ENCODE results near the gene PLXNA1. TPM values are rescaled to one million over a fixed set of nuclear protein-coding genes. Genes with fewer than 3 reads are reported as not detected.

Gene PLXNA1
- polyA plus RNA-seq, 1 donor from 2014 or later: 65.6 TPM

DNA sequence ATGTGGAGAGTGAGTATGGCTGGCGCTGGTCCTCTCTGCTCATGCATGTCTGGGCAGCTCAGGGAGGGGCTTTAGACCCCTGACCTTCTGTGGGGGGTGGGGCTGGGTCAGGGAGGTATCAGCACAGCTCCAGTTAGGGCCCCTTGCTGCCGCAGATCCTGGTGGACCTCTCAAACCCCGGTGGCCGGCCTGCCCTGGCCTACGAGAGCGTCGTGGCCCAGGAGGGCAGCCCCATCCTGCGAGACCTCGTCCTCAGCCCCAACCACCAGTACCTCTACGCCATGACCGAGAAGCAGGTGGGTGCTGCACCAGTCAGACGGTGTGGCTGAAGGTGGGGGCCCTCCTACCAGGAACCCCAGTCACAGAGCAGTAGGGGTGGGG is 20.2 kb downstream of the PLXNA1 start:
- Histone ChIP-seq H3K27ac (ENCODE audit: low read length) (no peak overlapping the region), H3K27me3 (ENCODE audit: insufficient read depth, low read depth, low read length) (no peaks in the 10 kb centered on the region), H3K4me2 (ENCODE audit: low read length) (no peak overlapping the region), H3K4me3 (ENCODE audit: low read length) (no peak overlapping the region), H3F3A (ENCODE audit: insufficient read depth, low read length, poor library complexity, severe bottlenecking) (no peaks in the 10 kb centered on the region), H2AFZ (ENCODE audit: low read depth, low read length) (no peak overlapping the region), H4K20me1 (ENCODE audit: insufficient read depth) (peaks cover 36% of the 10 kb centered on the region), H3K79me2 (replicated peaks; ENCODE audit: insufficient read depth, low read length) (peaks cover 7% of the 10 kb centered on the region), H3K9ac (ENCODE audit: low read length) (no peak overlapping the region), H3K9me3 (ENCODE audit: low read length) (no peaks in the 10 kb centered on the region), H3K36me3 (ENCODE audit: insufficient read depth, low read length) (no peaks in the 10 kb centered on the region), H3K9me2 (ENCODE audit: insufficient read depth, low read length) (no peaks in the 10 kb centered on the region)
- TF ChIP-seq POLR2AphosphoS5 (IDR thresholded peaks at IDR 0.05) (no peak), EP300 (conservative IDR thresholded peaks at IDR 0.05; ENCODE audit: poor library complexity, severe bottlenecking) (no peak), TAF1 (IDR thresholded peaks at IDR 0.05; ENCODE audit: low read depth) (no peak), EZH2 (IDR thresholded peaks at IDR 0.05; ENCODE audit: borderline replicate concordance, insufficient read depth, low read length, poor library complexity, severe bottlenecking) (no peak), MXI1 (conservative IDR thresholded peaks at IDR 0.05; ENCODE audit: poor library complexity, severe bottlenecking) (no peak), SMC3 (conservative IDR thresholded peaks at IDR 0.05; ENCODE audit: poor library complexity) (no peak), REST (IDR thresholded peaks at IDR 0.05; ENCODE audit: borderline replicate concordance) (no peak), RAD21 (conservative IDR thresholded peaks at IDR 0.05) (no peak)
- TF ChIP-seq, protein P1, sequence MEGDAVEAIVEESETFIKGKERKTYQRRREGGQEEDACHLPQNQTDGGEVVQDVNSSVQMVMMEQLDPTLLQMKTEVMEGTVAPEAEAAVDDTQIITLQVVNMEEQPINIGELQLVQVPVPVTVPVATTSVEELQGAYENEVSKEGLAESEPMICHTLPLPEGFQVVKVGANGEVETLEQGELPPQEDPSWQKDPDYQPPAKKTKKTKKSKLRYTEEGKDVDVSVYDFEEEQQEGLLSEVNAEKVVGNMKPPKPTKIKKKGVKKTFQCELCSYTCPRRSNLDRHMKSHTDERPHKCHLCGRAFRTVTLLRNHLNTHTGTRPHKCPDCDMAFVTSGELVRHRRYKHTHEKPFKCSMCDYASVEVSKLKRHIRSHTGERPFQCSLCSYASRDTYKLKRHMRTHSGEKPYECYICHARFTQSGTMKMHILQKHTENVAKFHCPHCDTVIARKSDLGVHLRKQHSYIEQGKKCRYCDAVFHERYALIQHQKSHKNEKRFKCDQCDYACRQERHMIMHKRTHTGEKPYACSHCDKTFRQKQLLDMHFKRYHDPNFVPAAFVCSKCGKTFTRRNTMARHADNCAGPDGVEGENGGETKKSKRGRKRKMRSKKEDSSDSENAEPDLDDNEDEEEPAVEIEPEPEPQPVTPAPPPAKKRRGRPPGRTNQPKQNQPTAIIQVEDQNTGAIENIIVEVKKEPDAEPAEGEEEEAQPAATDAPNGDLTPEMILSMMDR (IDR thresholded peaks at IDR 0.05; ENCODE audit: poor library complexity, severe bottlenecking): no peak

DNA sequence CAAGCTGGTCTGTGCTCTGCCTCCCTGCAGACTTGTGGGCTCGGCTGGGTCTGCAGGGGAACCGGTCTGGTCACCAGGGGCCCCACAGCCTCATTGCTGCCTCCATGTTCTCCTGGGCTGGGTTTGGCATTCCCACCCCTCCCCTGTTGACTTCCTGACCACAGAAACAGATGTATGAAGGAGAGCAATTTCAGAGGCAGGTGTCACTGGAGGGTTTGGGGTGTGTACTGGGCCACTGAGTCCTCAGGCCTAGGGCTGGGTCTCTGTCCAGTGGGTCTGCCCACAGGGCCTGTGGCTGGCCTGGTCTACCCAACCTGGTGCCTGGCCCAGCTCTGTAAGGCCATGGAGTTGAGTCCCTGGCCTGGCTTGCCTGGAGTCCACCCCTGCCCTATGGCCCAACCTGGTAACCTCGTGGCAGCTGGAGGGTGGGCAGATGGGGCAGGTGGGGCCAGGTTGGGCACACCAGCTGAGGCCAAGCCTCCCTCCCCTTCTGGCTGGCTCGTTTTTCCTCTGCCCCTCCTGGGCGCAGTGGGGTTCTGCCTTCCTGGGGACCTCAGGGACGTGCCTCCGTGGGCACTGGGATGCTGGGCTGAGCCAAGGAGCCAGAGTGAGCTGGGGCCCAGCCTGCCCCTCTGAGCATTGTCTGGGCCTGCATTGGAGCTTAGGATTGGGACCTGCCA is 20.8 kb downstream of the PLXNA1 start:
- H3K79me2 ChIP-seq (replicated peaks; ENCODE audit: insufficient read depth, low read length): peaks cover 2% of the 10 kb centered on the region
- peaks cover 31% of the 10 kb centered on the region for H4K20me1 ChIP-seq (ENCODE audit: insufficient read depth)

More for the DNA sequence above, 20.8 kb downstream of the PLXNA1 start:
- TF ChIP-seq POLR2AphosphoS5 (IDR thresholded peaks at IDR 0.05) (no peak), EP300 (conservative IDR thresholded peaks at IDR 0.05; ENCODE audit: poor library complexity, severe bottlenecking) (no peak), MXI1 (conservative IDR thresholded peaks at IDR 0.05; ENCODE audit: poor library complexity, severe bottlenecking) (no peak), RAD21 (conservative IDR thresholded peaks at IDR 0.05) (no peak), REST (IDR thresholded peaks at IDR 0.05; ENCODE audit: borderline replicate concordance) (no peak), EZH2 (IDR thresholded peaks at IDR 0.05; ENCODE audit: borderline replicate concordance, insufficient read depth, low read length, poor library complexity, severe bottlenecking) (no peak), TAF1 (IDR thresholded peaks at IDR 0.05; ENCODE audit: low read depth) (no peak), SMC3 (conservative IDR thresholded peaks at IDR 0.05; ENCODE audit: poor library complexity) (no peak)
- TF ChIP-seq, protein P1 (IDR thresholded peaks at IDR 0.05; ENCODE audit: poor library complexity, severe bottlenecking): no peak
- no peak overlapping the region for H3K4me3 ChIP-seq (ENCODE audit: low read length)
- no peaks in the 10 kb centered on the region for H3K36me3 ChIP-seq (ENCODE audit: insufficient read depth, low read length)
- no peaks in the 10 kb centered on the region for H3K9me3 ChIP-seq (ENCODE audit: low read length)
- H3F3A ChIP-seq (ENCODE audit: insufficient read depth, low read length, poor library complexity, severe bottlenecking): no peaks in the 10 kb centered on the region
- H2AFZ ChIP-seq (ENCODE audit: low read depth, low read length): no peak overlapping the region
- no peak overlapping the region for H3K9ac ChIP-seq (ENCODE audit: low read length)
- H3K9me2 ChIP-seq (ENCODE audit: insufficient read depth, low read length): no peaks in the 10 kb centered on the region
- no peak overlapping the region for H3K27ac ChIP-seq (ENCODE audit: low read length)
- no peak overlapping the region for H3K4me2 ChIP-seq (ENCODE audit: low read length)
- H3K27me3 ChIP-seq (ENCODE audit: insufficient read depth, low read depth, low read length): no peaks in the 10 kb centered on the region
